Measurements from ENCODE around the gene GIT2.

DNA sequence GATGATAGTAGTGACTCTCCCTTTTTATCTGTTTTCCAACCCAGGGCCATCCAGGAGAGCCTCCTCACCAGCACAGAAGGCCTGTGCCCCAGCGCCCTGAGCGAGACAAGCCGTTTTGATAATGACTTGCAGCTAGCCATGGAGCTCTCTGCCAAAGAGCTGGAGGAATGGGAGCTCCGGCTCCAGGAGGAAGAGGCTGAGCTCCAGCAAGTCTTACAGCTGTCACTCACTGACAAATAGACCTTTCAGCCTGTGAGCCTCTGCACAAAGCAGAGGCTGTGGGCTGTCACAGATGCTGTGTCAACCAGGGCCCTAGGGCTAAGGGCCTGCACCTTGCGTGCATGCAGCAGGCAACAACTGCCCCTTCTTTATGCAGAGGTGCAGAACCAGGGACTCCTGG lies 41.1 kb upstream of the GIT2 start:
- no peak for TF ChIP-seq POLR2A (IDR thresholded peaks at IDR 0.05; ENCODE audit: low read length)
- TF ChIP-seq GATA1 (IDR thresholded peaks at IDR 0.05; ENCODE audit: low read depth, low read length) = no peak

Measured in erythroblast (primary cell).